ENCODE data around the gene GATB.

GATB gene

DNA sequence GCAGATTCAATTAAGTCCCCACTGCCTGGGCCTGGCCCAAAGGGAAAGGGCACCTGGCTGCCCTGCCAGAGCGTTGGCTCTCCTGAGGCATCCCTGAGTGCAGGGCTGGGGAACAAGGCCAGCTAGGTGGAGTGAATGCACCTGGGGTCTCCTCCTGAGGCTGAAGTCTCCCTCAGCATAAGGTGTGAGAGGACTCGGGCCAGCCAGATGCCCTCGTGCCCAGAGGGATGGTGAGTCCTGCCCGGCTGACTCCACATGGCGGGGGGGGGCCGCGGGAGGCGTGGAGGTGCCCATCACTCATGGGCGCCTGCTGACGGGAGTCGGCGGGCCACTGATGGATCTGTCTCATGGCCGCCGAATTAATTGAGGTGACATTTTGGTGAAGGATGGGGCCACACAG is 87.8 kb downstream of the GATB start:
- DNase-seq: no peak

DNA sequence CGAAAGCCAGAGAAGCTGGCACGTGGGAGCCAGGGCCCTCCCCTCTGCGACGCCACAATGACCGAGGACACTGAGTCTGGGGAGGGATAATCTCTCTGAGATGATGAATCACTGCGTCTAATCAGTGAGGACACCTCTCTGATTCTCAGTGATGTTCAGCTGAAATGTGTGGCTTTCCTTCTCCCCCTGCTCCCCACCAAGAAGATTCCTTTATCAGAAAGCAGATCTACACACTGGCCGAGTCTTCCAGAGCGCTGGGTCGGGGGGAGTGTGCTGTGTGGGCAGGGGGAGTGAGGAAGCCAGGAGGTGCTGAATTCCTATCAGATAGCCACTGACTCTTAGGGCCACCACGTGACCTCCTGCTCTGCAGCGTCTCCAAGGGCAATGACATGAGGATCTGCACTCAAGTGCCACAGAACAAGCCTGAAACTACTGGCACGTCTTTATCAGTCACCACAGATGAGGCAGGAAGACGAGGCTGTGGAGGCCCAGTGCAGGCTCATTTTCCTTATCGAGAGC is 89.2 kb downstream of the GATB start:
- DNase-seq: no peak

DNA sequence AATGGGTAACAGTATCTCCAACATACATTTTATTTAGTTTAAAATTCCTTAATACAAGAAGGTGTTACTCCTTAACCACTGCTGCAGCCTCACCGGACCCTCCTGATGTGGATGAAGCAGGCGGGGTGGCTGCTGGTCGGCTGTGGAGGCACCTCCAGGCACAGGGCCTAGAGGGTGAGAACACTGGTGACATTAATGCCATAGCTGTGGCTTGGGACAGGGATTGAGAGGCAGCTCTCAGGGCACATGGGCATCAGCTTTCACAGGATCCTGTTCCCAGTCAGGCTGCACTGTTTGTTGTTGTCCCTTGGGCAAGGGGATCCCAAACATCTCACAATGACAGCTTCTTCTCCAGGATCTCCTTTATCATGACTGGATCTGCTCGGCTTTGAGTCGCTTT is 90.0 kb downstream of the GATB start:
- DNase-seq: no peak

GRCh38 chr4:151669990-151670389 is 90.8 kb downstream of the GATB start:
- DNase-seq: no peak

DNA sequence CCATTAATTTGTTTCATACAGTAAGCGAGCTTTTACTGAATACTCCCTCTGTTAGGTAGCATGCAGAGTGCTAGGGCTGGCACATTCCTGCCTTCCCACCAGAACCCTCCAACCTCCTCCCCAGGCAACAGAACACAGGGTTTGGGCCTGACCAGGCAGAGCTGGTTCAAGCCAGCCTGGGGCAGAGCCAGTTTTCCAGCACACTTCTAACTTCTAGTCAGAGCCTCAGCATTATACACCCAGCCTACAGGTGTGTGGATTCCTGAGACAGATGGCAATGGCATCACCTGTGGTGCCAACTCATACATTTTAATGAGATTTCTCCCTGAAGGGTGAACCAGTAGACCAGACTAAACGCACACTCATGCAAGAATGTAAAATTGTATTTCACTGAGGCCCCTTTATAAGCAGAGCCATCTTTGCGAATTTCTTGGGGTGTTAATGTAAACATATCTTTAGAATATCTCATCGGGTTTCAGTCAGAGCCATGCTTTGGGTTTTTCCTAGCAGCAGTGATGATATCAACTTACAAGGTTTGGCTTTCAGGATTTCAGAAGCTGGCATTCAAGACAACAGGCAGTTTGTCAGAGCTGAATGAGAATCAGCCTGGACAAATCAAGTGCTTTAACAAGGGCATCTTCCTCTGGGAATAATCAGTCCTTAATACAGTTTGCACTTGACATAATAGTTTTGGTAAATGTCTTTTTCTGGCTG is 92.0 kb downstream of the GATB start:
- no peak for DNase-seq

DNA sequence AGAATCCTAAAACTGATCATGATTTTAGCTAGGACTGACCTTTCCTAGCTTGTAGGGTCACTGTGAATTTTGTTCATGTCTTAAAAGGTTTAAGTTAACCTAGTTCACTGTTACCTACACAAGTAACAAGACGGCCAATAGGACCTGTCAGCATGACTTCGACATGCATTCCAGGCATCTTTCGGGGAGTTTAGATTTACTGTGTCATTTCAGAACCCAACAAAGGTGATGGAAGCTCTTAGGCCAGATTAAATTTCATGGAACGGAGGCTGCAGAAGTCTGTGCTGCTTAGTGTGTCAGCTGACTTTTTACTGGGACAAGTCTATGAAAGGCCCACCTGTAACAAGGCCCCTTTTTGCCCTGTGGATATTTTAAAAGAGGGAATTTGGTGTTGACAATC is 93.1 kb downstream of the GATB start:
- DNase-seq: no peak

- no peak for DNase-seq
These were observed 93.8 kb downstream of the GATB start for GRCh38 chr4:151667048-151667447.

- no peak for DNase-seq
These were observed 94.3 kb downstream of the GATB start for GRCh38 chr4:151666501-151666900.

DNA sequence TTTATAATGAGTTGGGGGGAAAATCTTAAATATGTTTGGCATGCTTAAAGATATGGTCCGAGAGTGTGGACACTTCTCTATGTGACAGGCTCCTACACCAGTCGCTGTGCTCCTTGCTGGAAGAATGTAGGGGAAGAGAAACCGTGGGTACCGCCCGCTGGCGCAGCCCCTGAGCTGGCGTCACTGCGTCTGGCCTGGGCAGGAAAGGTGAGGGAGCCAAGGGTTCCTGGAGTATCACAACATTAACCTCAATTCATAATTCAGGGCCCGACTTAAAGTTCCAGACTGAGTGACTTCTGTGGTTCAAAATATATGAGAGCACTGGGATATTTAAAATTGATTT is 95.1 kb downstream of the GATB start:
- DNase-seq: no peak

- DNase-seq: no peak
These were observed 95.6 kb downstream of the GATB start for GRCh38 chr4:151665022-151665784.

- no peak for DNase-seq
These were observed 96.5 kb downstream of the GATB start for GRCh38 chr4:151664289-151664688.

GRCh38 chr4:151663109-151663508 is 97.7 kb downstream of the GATB start:
- DNase-seq: no peak

DNA sequence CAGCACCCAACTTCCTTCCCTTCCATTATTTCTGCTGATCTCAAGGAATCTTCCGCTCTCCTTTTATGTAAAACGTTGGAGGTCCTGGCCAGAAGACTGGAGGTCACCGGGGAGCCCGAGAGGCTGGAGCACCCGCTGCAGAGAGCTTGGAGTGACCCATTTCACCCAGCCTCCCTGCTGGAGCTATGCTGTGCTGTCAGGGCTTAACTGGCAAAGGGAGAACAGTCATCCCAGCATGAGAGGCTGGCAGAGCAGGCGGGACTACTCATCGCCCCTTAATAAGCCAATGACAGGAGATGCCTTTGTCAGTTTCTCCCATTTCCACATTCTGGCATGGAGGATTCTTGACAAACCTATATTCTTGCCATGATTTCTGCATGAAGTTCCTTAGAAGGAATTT is 98.9 kb downstream of the GATB start:
- DNase-seq: no peak

- no peak for DNase-seq
These were observed 100.1 kb downstream of the GATB start for GRCh38 chr4:151660676-151661075.

DNA sequence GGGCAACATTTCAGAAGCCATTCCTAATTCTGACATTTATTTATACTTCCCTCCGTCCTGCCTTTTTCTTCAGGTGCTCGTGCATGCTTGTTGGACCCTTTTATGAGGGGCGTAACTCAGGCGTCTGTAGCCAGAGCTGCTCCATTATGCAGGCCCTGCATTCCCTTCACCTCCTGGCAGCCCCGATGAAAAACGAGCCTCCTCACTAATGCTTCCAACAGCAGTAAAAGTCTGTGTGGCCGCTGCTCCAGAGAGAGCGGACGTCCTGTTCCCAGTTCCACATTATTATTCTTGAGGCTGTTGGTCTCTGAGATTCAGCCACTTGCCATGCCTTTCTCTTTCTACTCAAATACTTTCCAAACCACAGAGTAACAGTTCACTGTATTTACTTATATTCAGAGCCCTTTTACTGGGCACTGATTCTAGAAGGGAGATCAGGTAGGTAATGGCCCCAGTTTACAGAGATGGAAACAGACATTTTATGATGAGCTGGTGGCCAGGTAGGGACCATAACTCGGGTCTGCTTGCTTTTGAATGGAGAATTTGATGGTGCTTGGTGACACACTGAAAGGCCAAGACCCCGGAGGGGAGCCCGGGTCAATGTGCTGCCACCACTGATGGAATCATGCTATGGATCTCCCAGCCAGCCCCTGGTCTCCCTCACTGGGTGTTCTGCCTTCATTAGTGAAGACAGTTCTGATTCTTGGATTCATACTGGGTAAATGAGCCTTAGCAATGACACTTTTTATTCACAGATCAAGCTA is 101.0 kb downstream of the GATB start:
- no peak for DNase-seq

DNA sequence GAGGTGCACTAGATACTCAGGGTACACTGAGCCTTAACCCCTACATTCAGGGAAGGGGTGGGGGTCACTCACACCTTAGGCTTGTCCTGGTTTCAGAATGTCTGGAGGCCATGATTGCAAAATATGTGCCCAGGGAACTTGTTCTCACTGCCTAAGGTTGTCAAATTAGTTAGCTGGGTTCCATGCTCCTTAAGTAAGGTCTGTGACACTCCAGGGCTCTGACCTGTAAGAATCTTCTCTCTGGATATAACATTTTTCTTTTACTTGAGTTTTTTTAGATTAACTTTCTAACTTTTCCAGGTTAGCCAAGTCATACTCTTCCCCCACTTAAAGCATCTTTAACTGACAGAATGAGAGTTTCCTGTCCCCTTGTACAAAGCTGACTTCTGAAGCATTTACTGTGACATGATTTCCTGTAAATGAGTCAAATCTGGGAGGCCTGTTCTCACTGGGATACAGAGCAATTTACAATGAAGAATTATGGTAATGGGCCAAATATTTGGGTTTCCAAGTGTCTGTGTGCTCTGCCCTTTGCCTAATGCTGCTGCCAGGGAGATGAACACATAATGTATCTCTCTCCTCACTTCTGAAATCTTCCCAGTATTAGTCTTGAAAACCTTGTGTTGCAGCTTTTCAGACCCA is 101.7 kb downstream of the GATB start:
- no peak for DNase-seq

- no peak for DNase-seq
These were observed 102.9 kb downstream of the GATB start for GRCh38 chr4:151657896-151658295.

DNA sequence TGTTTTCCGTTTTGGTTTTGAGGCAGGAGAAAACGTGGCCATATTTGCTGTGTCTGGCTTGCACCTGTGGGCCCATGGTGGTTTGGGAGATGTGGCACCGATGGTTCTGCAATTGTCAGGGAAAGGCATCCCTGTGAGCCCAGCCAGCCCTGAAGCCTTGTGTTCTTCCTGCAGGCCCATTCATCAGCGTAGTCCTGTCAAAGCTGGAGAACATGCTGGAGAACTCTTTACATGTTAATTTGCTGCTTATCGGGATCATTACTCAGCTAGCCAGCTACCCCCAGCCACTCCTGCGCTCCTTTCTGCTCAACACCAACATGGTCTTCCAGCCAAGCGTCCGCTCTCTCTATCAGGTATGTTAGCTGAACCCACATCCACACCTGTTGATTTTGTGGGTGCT is 104.7 kb downstream of the GATB start:
- no peak for DNase-seq

DNA sequence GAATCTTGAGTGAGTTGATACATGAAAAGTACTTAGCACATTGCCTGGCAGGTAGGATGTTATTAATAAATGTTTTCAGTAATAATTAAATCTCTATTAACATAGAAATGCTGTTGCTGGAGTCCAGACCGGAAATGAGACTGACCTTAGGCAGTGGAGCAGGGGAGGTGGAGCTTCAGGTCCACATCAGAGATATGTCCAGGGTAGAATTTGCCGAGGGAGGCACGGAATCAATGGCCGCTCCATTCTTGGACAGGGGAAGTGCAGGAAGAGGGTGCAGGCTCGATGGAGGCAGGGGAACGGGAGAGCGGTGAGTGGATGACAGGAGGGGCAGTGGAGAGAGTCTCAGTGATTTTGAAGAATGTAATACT is 107.3 kb downstream of the GATB start:
- DNase-seq: no peak

- no peak for DNase-seq
These were observed 107.8 kb downstream of the GATB start for GRCh38 chr4:151652841-151653547.

DNA sequence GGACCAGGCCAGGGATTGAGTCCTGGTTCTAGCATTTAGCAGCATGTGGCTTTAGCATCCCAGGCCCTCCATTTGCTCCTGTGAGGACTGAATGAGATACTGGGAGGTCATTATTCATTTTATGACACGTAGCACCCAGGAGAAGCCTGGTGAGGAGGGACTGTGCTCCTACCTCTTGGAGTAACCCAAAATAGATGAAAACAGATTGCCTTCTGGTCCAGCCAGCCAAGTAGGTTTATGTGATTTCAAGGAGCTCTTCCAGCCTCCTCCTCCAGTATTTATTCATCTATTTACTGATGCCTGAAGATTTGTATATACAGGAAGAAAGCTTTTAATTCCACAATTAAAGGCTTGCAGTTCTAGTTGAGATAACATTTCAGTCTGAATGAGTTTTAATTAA is 109.3 kb downstream of the GATB start:
- no peak for DNase-seq

DNA sequence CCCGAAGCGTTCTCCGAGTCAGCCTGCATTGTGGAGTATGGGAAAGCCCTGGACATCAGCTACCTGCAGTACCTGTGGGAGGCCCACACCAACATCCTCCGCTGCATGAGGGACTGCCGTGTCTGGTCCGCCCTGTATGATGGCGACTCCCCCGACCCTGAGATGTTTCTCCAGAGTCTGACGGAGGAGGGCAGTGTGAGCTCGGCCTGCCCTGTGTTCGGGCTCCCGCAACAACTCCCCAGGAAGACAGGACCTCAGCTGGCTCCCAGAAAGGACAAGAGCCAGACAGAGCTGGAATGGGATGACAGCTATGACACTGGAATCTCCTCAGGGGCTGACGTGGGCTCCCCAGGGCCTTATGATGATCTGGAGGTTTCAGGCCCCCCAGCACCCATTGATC is 111.3 kb downstream of the GATB start:
- DNase-seq: no peak

DNA sequence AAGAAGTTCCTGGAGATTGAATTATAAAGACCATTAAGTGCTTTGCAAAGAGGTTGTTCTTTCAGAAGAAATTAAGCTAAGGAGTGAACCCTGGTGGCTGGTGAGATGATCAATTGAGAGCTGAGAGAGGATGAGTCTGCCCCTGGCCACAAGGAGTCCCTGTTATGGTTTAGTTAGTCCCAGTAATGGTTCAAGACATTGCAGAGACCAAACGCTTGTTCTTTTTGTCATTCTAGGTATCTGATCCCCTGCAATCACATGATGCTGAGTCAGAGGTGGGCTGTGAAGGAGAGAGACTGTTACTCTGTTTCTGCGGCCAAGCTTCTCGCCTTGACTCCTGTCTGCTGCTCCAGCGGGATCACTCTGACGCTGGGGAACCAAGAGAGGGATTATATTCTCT is 114.5 kb downstream of the GATB start:
- DNase-seq: no peak
